Measurements from ENCODE around the gene BCR.
"Not testable (repeated sequence)": the region's sequence is repeated elsewhere in the genome, so short reads cannot be mapped to it uniquely, and the experiment has no call there.

BCR gene

GRCh38 chr22:23302171-23303002, 122.1 kb downstream of the BCR start:
- DNase-seq (ENCODE audit: low read depth, low spot score): peak; percentile 33
- no peak overlapping the region for H3K4me3 ChIP-seq (ENCODE audit: low read depth, low read length)
- in situ Hi-C loops (cut with HindIII; ENCODE audit: low sequenced_read_pairs): no loop called here
- TF ChIP-seq, protein P1, sequence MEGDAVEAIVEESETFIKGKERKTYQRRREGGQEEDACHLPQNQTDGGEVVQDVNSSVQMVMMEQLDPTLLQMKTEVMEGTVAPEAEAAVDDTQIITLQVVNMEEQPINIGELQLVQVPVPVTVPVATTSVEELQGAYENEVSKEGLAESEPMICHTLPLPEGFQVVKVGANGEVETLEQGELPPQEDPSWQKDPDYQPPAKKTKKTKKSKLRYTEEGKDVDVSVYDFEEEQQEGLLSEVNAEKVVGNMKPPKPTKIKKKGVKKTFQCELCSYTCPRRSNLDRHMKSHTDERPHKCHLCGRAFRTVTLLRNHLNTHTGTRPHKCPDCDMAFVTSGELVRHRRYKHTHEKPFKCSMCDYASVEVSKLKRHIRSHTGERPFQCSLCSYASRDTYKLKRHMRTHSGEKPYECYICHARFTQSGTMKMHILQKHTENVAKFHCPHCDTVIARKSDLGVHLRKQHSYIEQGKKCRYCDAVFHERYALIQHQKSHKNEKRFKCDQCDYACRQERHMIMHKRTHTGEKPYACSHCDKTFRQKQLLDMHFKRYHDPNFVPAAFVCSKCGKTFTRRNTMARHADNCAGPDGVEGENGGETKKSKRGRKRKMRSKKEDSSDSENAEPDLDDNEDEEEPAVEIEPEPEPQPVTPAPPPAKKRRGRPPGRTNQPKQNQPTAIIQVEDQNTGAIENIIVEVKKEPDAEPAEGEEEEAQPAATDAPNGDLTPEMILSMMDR (IDR thresholded peaks at IDR 0.05; ENCODE audit: low read depth, low read length): no peak

DNA sequence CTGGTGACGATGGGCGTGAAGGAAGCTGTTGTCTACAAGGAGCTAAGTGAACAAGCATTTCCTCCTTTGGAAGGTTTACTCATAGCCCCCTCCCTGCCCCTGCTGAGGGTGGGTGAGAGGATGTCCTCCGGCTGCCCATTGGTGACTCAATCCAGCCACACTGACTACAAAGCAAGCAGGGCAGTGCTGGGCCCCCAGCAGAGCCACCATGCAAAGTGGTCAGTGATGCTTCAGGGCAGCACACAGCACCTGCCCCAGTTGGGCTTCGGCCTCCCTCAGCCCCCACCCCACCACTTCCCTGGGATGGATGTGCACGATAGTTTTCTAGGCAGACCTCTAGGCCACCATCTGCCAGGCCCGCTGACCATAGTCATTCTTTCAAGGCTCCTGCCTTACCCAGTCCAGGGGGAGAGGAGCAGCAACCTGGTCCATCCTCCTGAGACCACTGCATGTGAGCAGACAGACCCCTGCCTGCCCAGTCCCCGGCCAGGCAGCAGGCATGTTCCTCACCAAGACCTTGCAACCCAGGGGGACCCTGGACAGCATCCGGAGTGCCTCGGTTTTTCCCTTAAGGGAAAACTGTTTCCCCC, 125.1 kb downstream of the BCR start:
- in situ Hi-C loops (cut with HindIII; ENCODE audit: low sequenced_read_pairs): no loop called here
- TF ChIP-seq, protein P1 (IDR thresholded peaks at IDR 0.05; ENCODE audit: low read depth, low read length): no peak
- DNase-seq (ENCODE audit: low read depth, low spot score): peak; percentile 83
- no peak overlapping the region for H3K4me3 ChIP-seq (ENCODE audit: low read depth, low read length)

GRCh38 chr22:23305922-23306374, 125.6 kb downstream of the BCR start:
- peak; percentile 75 for DNase-seq (ENCODE audit: low read depth, low spot score)
- no peak overlapping the region for H3K4me3 ChIP-seq (ENCODE audit: low read depth, low read length)
- in situ Hi-C loops (cut with HindIII; ENCODE audit: low sequenced_read_pairs): no loop called here
- TF ChIP-seq, protein P1 (IDR thresholded peaks at IDR 0.05; ENCODE audit: low read depth, low read length): no peak

DNA sequence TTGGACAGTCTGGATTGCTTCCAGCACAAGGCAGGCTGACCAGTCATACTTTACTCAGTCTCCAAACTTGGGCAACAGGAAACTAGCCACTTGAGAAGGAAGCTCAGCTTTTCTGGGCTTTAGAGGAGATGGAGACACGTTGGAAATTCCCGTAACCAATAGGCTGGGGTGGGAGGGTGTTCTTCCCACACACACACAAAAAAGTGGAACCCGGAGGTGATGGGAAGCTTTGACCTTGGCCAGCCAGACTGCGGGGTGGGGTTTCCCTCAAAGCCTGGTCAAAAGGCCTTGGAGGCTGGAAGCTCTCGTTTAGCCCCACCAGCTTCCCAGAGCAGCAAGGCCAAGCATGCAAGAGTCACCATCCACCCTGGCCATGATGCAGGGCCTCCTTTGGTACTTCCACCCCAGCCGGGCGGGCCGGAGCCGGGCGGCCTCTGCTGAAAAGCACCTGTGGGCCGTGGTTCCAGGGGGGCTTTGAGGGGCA, 126.2 kb downstream of the BCR start:
- in situ Hi-C loops (cut with HindIII; ENCODE audit: low sequenced_read_pairs): no loop called here
- DNase-seq (ENCODE audit: low read depth, low spot score): peak; percentile 30
- H3K4me3 ChIP-seq (ENCODE audit: low read depth, low read length): no peak overlapping the region
- TF ChIP-seq, protein P1 (IDR thresholded peaks at IDR 0.05; ENCODE audit: low read depth, low read length): no peak

- DNase-seq (ENCODE audit: low read depth, low spot score): no peak
- no peak overlapping the region for H3K4me3 ChIP-seq (ENCODE audit: low read depth, low read length)
- in situ Hi-C loops (cut with HindIII; ENCODE audit: low sequenced_read_pairs): no loop called here
- TF ChIP-seq, protein P1 (IDR thresholded peaks at IDR 0.05; ENCODE audit: low read depth, low read length): no peak
Measured at GRCh38 chr22:23306926-23307325, 126.6 kb downstream of the BCR start.

DNA sequence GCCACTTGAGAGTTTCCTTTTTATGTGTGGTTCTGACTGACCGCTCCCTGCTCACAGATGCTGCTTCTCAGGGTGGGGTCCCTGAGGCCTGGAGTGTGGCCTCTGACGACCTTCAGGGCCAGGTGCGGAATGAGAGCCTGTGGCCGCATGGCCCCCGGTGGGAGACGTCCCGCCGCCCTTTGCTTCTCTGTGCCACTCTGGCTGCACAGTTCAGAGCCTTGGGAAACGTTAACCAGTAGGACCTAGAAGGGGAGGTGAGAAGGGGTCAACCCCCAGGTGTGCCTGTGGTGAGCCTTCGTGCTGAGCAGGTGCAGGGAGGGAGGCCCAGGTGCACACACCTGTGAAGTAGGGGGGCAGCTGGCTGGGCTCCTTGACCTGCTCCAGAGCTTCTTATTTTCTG, 127.2 kb downstream of the BCR start:
- DNase-seq (ENCODE audit: low read depth, low spot score); H3K4me3 ChIP-seq (ENCODE audit: low read depth, low read length); in situ Hi-C loops (cut with HindIII; ENCODE audit: low sequenced_read_pairs): not testable (repeated sequence)

DNA sequence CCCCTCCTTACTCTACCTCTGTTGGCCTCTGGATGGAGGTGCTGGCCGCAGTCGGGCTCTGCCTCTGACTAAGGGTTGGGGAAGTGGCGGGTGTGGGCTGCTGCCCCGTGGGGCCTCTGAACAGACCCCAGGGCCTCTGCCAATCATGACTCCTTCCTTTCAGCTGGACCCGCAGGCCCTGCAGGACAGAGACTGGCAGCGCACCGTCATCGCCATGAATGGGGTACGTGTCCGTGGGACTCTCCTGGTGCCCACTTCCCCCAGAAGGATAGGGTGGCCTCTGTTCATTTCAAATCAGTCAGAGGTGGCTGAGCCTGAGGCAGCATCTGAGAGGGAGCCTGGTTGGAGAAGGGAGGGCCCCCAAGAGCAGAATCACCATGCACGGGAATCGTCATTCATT, 129.0 kb downstream of the BCR start:
- in situ Hi-C loops (cut with HindIII; ENCODE audit: low sequenced_read_pairs); DNase-seq (ENCODE audit: low read depth, low spot score); H3K4me3 ChIP-seq (ENCODE audit: low read depth, low read length): not testable (repeated sequence)

GRCh38 chr22:23310443-23311097, 130.3 kb downstream of the BCR start:
- H3K4me3 ChIP-seq (ENCODE audit: low read depth, low read length); DNase-seq (ENCODE audit: low read depth, low spot score); in situ Hi-C loops (cut with HindIII; ENCODE audit: low sequenced_read_pairs): not testable (repeated sequence)

DNA sequence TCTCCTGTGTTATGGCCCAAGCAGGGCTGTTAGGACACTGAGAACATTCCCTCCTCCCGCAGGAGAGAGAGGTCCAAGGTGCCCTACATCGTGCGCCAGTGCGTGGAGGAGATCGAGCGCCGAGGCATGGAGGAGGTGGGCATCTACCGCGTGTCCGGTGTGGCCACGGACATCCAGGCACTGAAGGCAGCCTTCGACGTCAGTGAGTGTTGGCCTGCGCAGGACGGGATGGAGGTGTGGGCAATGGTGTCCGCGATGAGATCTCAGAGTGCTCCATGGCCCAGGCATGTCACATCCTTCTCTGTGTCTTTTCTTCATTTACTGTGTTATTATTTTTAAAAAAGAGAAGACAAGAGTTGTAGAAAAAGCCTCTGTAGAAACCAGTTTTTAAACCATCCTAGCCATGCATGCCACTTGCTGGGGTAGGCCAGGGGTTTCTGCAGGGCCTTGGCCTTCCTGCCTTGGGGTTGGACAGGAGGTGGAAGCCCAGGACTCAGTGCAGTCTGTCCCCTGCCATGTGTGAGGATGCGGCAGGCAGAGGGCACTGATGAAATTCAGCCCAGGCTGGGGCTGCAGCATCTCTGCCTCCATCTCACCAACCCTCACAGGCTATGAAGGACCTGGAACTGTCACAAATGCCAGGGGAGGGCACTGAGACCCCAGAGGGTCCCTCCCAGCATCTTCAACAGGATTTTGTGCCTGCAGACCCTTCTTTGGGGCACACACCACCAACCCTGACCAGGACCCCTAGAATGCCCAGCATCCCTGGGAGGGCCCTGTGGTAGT, 131.5 kb downstream of the BCR start:
- DNase-seq (ENCODE audit: low read depth, low spot score); in situ Hi-C loops (cut with HindIII; ENCODE audit: low sequenced_read_pairs); H3K4me3 ChIP-seq (ENCODE audit: low read depth, low read length): not testable (repeated sequence)
